ENCODE results near the gene ARHGEF33. TPM values are rescaled to one million over a fixed set of nuclear protein-coding genes. Genes with fewer than 3 reads are reported as not detected.

Gene ARHGEF33
- total and polyA plus RNA-seq, 2 experiments from 2014 or later = 0.10 to 1.8 TPM

DNA sequence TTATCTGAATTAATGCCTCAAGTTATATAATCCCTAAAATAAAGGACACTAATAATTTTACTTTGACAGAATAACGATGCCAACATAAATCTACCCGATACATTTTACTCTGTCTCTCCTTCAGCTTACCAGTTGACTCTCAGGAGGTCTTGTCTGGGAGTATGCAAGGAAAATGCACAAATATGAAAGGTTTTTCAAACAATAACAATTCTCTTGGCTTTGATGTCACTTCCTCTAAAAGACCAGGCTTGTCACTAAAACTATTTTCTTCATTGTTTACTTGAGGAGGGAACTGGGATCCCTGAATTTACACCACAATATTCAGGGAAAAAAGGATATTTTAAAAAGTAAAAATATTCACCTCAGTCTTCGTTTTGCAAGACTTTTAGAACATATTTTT lies 134.0 kb downstream of the ARHGEF33 start (continued):
- TF ChIP-seq, protein P1, sequence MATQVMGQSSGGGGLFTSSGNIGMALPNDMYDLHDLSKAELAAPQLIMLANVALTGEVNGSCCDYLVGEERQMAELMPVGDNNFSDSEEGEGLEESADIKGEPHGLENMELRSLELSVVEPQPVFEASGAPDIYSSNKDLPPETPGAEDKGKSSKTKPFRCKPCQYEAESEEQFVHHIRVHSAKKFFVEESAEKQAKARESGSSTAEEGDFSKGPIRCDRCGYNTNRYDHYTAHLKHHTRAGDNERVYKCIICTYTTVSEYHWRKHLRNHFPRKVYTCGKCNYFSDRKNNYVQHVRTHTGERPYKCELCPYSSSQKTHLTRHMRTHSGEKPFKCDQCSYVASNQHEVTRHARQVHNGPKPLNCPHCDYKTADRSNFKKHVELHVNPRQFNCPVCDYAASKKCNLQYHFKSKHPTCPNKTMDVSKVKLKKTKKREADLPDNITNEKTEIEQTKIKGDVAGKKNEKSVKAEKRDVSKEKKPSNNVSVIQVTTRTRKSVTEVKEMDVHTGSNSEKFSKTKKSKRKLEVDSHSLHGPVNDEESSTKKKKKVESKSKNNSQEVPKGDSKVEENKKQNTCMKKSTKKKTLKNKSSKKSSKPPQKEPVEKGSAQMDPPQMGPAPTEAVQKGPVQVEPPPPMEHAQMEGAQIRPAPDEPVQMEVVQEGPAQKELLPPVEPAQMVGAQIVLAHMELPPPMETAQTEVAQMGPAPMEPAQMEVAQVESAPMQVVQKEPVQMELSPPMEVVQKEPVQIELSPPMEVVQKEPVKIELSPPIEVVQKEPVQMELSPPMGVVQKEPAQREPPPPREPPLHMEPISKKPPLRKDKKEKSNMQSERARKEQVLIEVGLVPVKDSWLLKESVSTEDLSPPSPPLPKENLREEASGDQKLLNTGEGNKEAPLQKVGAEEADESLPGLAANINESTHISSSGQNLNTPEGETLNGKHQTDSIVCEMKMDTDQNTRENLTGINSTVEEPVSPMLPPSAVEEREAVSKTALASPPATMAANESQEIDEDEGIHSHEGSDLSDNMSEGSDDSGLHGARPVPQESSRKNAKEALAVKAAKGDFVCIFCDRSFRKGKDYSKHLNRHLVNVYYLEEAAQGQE (IDR thresholded peaks at IDR 0.05; ENCODE audit: unreplicated experiment) = no peak
- no peak for TF ChIP-seq EZH2phosphoT487 (IDR thresholded peaks at IDR 0.05; ENCODE audit: unreplicated experiment)
- TF ChIP-seq, protein P2, sequence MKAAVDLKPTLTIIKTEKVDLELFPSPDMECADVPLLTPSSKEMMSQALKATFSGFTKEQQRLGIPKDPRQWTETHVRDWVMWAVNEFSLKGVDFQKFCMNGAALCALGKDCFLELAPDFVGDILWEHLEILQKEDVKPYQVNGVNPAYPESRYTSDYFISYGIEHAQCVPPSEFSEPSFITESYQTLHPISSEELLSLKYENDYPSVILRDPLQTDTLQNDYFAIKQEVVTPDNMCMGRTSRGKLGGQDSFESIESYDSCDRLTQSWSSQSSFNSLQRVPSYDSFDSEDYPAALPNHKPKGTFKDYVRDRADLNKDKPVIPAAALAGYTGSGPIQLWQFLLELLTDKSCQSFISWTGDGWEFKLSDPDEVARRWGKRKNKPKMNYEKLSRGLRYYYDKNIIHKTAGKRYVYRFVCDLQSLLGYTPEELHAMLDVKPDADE (IDR thresholded peaks at IDR 0.05) = no peak
- TF ChIP-seq JUNB (IDR thresholded peaks at IDR 0.05; ENCODE audit: unreplicated experiment) = no peak
- no peak for TF ChIP-seq ZNF114 (CRISPR knock-in tag; IDR thresholded peaks at IDR 0.05)
- TF ChIP-seq EZH2 (IDR thresholded peaks at IDR 0.05; ENCODE audit: low read depth, unreplicated experiment) = no peak
- TF ChIP-seq NANOG (IDR thresholded peaks at IDR 0.05; ENCODE audit: borderline replicate concordance) = no peak
- no peak for TF ChIP-seq ZNF331 (CRISPR knock-in tag; IDR thresholded peaks at IDR 0.05; ENCODE audit: low read depth)
- no peak for TF ChIP-seq POLR2AphosphoS5 (IDR thresholded peaks at IDR 0.05; ENCODE audit: low read depth)

GRCh38 chr2:39024833-39025232 lies 135.2 kb downstream of the ARHGEF33 start:
- peaks cover 3% of the 10 kb centered on the region; the same call in 1 of the 3 replicates for H3K36me3 Mint-ChIP-seq (ENCODE audit: low read depth)
- H3K4me2 ChIP-seq = no peak overlapping the region
- H3K4me3 Mint-ChIP-seq = no peak overlapping the region
- no peak overlapping the region for H3K27ac ChIP-seq (ENCODE audit: low read depth)
- DNase-seq (ENCODE audit: low spot score) = no peak
- no peak for ATAC-seq
- H3K4me1 Mint-ChIP-seq = peaks cover 35% of the 10 kb centered on the region
- H3K27me3 Mint-ChIP-seq (ENCODE audit: insufficient read depth, low read depth, poor library complexity) = peaks cover 3% of the 10 kb centered on the region
- no peaks in the 10 kb centered on the region for H3K27me3 ChIP-seq (ENCODE audit: insufficient read depth)
- H3K9me3 Mint-ChIP-seq = no peaks in the 10 kb centered on the region
- no peak overlapping the region for H3K27ac Mint-ChIP-seq
- H3K79me2 ChIP-seq (replicated peaks; ENCODE audit: insufficient read depth) = no peaks in the 10 kb centered on the region
- peaks cover 61% of the 10 kb centered on the region for H3K4me1 ChIP-seq (ENCODE audit: insufficient read depth)
- no peaks in the 10 kb centered on the region for H3K9me2 ChIP-seq (ENCODE audit: insufficient read depth)
- H3F3A ChIP-seq (replicated peaks; ENCODE audit: low read depth) = no peaks in the 10 kb centered on the region
- no peaks in the 10 kb centered on the region for H3K36me3 ChIP-seq (ENCODE audit: insufficient read depth)
- H2AFZ ChIP-seq = no peak overlapping the region
- no peaks in the 10 kb centered on the region for H4K20me1 ChIP-seq (replicated peaks; ENCODE audit: insufficient read depth)
- no peak overlapping the region for H3K4me3 ChIP-seq
- TF ChIP-seq JUNB (IDR thresholded peaks at IDR 0.05; ENCODE audit: unreplicated experiment) = no peak
- no peak for TF ChIP-seq CREB1 (CRISPR knock-in tag; IDR thresholded peaks at IDR 0.05; ENCODE audit: low read depth)
- TF ChIP-seq EZH2 (IDR thresholded peaks at IDR 0.05; ENCODE audit: low read depth, unreplicated experiment) = no peak
- no peak for TF ChIP-seq ZNF331 (CRISPR knock-in tag; IDR thresholded peaks at IDR 0.05; ENCODE audit: low read depth)
- TF ChIP-seq, protein P3, sequence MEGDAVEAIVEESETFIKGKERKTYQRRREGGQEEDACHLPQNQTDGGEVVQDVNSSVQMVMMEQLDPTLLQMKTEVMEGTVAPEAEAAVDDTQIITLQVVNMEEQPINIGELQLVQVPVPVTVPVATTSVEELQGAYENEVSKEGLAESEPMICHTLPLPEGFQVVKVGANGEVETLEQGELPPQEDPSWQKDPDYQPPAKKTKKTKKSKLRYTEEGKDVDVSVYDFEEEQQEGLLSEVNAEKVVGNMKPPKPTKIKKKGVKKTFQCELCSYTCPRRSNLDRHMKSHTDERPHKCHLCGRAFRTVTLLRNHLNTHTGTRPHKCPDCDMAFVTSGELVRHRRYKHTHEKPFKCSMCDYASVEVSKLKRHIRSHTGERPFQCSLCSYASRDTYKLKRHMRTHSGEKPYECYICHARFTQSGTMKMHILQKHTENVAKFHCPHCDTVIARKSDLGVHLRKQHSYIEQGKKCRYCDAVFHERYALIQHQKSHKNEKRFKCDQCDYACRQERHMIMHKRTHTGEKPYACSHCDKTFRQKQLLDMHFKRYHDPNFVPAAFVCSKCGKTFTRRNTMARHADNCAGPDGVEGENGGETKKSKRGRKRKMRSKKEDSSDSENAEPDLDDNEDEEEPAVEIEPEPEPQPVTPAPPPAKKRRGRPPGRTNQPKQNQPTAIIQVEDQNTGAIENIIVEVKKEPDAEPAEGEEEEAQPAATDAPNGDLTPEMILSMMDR (conservative IDR thresholded peaks at IDR 0.05; ENCODE audit: low read depth in 2 of 2) = no peak
- no peak for TF ChIP-seq POLR2AphosphoS5 (IDR thresholded peaks at IDR 0.05; ENCODE audit: low read depth)
- TF ChIP-seq, protein P1 (IDR thresholded peaks at IDR 0.05; ENCODE audit: unreplicated experiment) = no peak
- no peak for TF ChIP-seq ZNF114 (CRISPR knock-in tag; IDR thresholded peaks at IDR 0.05)
- TF ChIP-seq, protein P2 (IDR thresholded peaks at IDR 0.05) = no peak
- TF ChIP-seq NANOG (IDR thresholded peaks at IDR 0.05; ENCODE audit: borderline replicate concordance) = no peak
- no peak for TF ChIP-seq STAT1 (IDR thresholded peaks at IDR 0.05; ENCODE audit: unreplicated experiment)
- no peak for TF ChIP-seq EZH2phosphoT487 (IDR thresholded peaks at IDR 0.05; ENCODE audit: unreplicated experiment)

All from GM23338 (cell line).